Psoas muscle (tissue), 8 donors: ENCODE results near the gene BNIPL. TPM values are rescaled to one million over a fixed set of nuclear protein-coding genes. Genes with fewer than 3 reads are reported as not detected.

Experiments used
- ATAC-seq, 4 donors: fragments of 200-7000 bp; cut with Tn5 transposase; one replicate each; pipeline ENCODE4 v1.9.1; 2020; ENCODE audit warnings: moderate library complexity in 3 of 4, mild to moderate bottlenecking in 2 of 4
- DNase-seq, 2 donors: peaks; one replicate each; pipeline ENCODE4 v3.0.0-alpha.2; 2020
- H3K27ac ChIP-seq: fragments of 200-600 bp; one replicate; pipeline ENCODE4 v1.8.0; 2022
- H3K27me3 ChIP-seq, 3 donors: fragments of 200-600 bp in 1 of 3; one replicate each; pipeline versions ENCODE4 v1.6.1 to v1.8.0; 2013 to 2022; ENCODE audit warnings: low read length in 2 of 3, mild to moderate bottlenecking in 2 of 3, moderate library complexity in 1 of 3; ENCODE audit not compliant: insufficient read depth in 3 of 3
- H3K36me3 ChIP-seq, 2 donors: fragments of 200-600 bp in 1 of 2; one replicate each; pipeline versions ENCODE4 v1.6.1 to v1.8.0; 2013 to 2022; ENCODE audit warnings: low read depth in 1 of 2, mild to moderate bottlenecking in 1 of 2, moderate library complexity in 1 of 2; ENCODE audit not compliant: insufficient read depth in 1 of 2
- H3K4me1 ChIP-seq: fragments of 200-600 bp; one replicate; pipeline ENCODE4 v1.8.0; 2022
- H3K4me3 ChIP-seq: fragments of 200-600 bp; one replicate; pipeline ENCODE4 v1.8.0; 2022; ENCODE audit warnings: mild to moderate bottlenecking
- H3K9me3 ChIP-seq: fragments of 200-600 bp; one replicate; pipeline ENCODE4 v1.8.0; 2022
- CTCF ChIP-seq: fragments of 200-600 bp; IDR thresholded peaks from one replicate; pipeline ENCODE4 v1.8.0; 2022; ENCODE audit warnings: antibody characterized with exemption
- WGBS, 3 donors: extraction: QIAGEN DNeasy Blood & Tissue Kit; methylation state at CpG; one replicate each; pipeline versions ENCODE4 v1.1.6 to v1.1.7; 2013; 5-methylcytosine and 5-hydroxymethylcytosine counted together
- intact Hi-C, 2 donors: fragments of 100-400 bp; cut with DNase I; formaldehyde crosslinking; loops; one replicate each; pipeline versions ENCODE4 v1.11.0 to v1.14.2; 2022
- polyA plus RNA-seq, 3 donors: library from polyadenylated mRNA; stranded (reverse); fragments of 200-250 nt; gene quantifications; one replicate each; pipeline ENCODE4 v1.2.3, GENCODE V29; 2013
- total RNA-seq, 4 donors: library from RNA; stranded (reverse); fragmentation: NEBNext Ultra II Directional in 2 of 4; extraction: Animal tissue kit (Norgen Biotek cat#: 25700) in 2 of 4; gene quantifications; one replicate each; pipeline versions ENCODE4 v1.2.1 to v1.2.4, GENCODE V29; 2021 to 2023
- donor health status: healthy with polysubstance abuse.
- donor health status: DM: no; HTN: no; CAD: no; lungs with moderate emphysema.
- donor health status: Bipolar disorder and iron deficiency.
- donor health status: healthy.
- donor health status: DM: yes; HTN: yes; CAD: no.
- donor health status: DM: no; HTN: no; CAD: no.
- donor health status: DM: no; HTN: no; CAD: no.
- donor health status: DM: yes; HTN: yes; CAD: no.

The BNIPL gene
- total and polyA plus RNA-seq, 7 donors = 0.04 to 0.96 (median 0.10) TPM

- TF ChIP-seq CTCF = no peak
- H3K27ac ChIP-seq = no peak overlapping the region
- DNase-seq (no peak), ATAC-seq (no peak)
- H3K27me3 ChIP-seq = no peaks in the 10 kb centered on the region
- H3K36me3 ChIP-seq = peaks cover 11 to 74% of the 10 kb centered on the region in 2 donors
- intact Hi-C loops = loop anchor here in 1 of 2 donors (5.0 kb wide), 1 partner anchor 33 kb away; no protein-coding TSS in a partner anchor
- no peak overlapping the region for H3K4me3 ChIP-seq
- WGBS, 3 donors = 90 to 92% (median 90%) methylated on average over 4 of the region's 4 CpGs
- no peaks in the 10 kb centered on the region for H3K9me3 ChIP-seq
- peaks cover 29% of the 10 kb centered on the region for H3K4me1 ChIP-seq
Measured at GRCh38 chr1:151054971-151055547, 18.7 kb downstream of the BNIPL start.

- peak overlapping the region; percentile 67 for H3K27ac ChIP-seq
- ATAC-seq = no peak
- intact Hi-C loops = loop anchor here in 1 of 2 donors (5.0 kb wide), 1 partner anchor 33 kb away; no protein-coding TSS in a partner anchor
- peaks cover 28% of the 10 kb centered on the region for H3K4me1 ChIP-seq
- no peak for DNase-seq
- 31 to 93% (median 86%) methylated on average over 1 to 2 of the region's 2 CpGs for WGBS, 3 donors
- H3K9me3 ChIP-seq = no peaks in the 10 kb centered on the region
- H3K36me3 ChIP-seq = peaks cover 11 to 69% of the 10 kb centered on the region in 2 donors
- H3K27me3 ChIP-seq = no peaks in the 10 kb centered on the region
- no peak for TF ChIP-seq CTCF
- no peak overlapping the region for H3K4me3 ChIP-seq
Measured at GRCh38 chr1:151055581-151055980, 19.2 kb downstream of the BNIPL start.

- intact Hi-C loops = loop anchor here in 1 of 2 donors (5.0 kb wide), 1 partner anchor 34 kb away; no protein-coding TSS in a partner anchor
- H3K27me3 ChIP-seq = no peaks in the 10 kb centered on the region
- peak overlapping the region; percentile 83 for H3K4me3 ChIP-seq
Measured at GRCh38 chr1:151056149-151056548, 19.8 kb downstream of the BNIPL start.

GRCh38 chr1:151058692-151059091 is 22.3 kb downstream of the BNIPL start:
- 1 to 3% (median 2%) methylated on average over 10 of the region's 10 CpGs for WGBS, 3 donors
- H3K9me3 ChIP-seq = no peaks in the 10 kb centered on the region
- H3K27ac ChIP-seq = peak overlapping the region; percentile 90
- no peak for TF ChIP-seq CTCF
- H3K4me3 ChIP-seq = peak overlapping the region; percentile 83
- ATAC-seq (peak in 2 of 4 donors; percentile 13 to 16), DNase-seq (no peak)
- H3K4me1 ChIP-seq = peaks cover 31% of the 10 kb centered on the region
- H3K36me3 ChIP-seq = peaks cover 4 to 38% of the 10 kb centered on the region in 2 donors
- intact Hi-C loops = loop anchor here in 1 of 2 donors (5.0 kb wide), 1 partner anchor 36 kb away; no protein-coding TSS in a partner anchor
- H3K27me3 ChIP-seq = no peaks in the 10 kb centered on the region

More at GRCh38 chr1:151056149-151056548, 19.8 kb downstream of the BNIPL start:
- no peaks in the 10 kb centered on the region for H3K9me3 ChIP-seq
- ATAC-seq (no peak), DNase-seq (no peak)
- peak overlapping the region; percentile 67 for H3K27ac ChIP-seq
- peaks cover 28% of the 10 kb centered on the region for H3K4me1 ChIP-seq
- WGBS, 3 donors = 56 to 80% (median 68%) methylated on average over 2 of the region's 2 CpGs
- peaks cover 11 to 63% of the 10 kb centered on the region in 2 donors for H3K36me3 ChIP-seq
- TF ChIP-seq CTCF = no peak
